GM20431 (cell line): ENCODE data around the gene EEFSEC.

Source experiments
- in situ Hi-C: fragments of 300-500 bp; cut with MseI, MboI; formaldehyde crosslinking; loops from one replicate; pipeline ENCODE4 v1.15.0; 2020; ENCODE audit warnings: low sequenced_read_pairs; ENCODE audit not compliant: unreplicated experiment

EEFSEC gene

DNA sequence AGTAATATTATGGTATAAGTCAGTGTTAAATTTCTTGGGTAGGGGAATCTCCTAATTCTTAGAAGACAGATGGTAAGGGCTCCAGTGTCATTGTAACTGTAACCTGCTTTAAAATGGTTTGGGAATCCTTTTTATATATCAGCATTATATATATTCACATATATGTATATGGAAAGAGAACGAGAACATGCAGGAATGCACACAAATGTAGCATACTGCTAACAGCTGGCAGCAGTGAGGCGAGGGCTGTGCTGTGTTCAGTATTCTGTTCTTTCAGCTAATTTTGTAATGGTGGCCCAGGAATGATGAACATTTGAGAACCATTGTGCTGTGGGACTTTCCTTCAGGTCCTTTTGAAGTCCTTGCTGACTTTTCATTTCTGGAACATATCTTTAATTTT, 60.8 kb downstream of the EEFSEC start:
- in situ Hi-C loops, result no loop called here

DNA sequence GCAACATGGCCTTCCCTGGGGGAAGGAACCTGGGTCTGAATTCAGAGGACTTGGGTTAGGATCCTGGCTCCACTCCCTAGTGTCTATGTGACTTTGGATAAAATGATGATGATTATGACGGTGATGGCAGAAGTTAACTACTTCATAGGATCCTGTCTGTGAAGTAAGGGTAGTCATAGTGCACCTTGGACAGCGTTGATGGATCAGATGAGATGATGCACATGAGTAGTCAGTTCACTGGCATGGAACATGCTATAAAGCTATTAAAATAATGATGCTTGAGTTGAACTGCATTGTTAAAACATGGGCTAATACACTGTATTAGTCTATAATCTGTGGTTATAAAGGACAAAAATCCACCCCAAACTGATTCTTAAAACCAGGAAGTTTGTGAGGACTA, 62.0 kb downstream of the EEFSEC start:
- in situ Hi-C loops, result no loop called here

DNA sequence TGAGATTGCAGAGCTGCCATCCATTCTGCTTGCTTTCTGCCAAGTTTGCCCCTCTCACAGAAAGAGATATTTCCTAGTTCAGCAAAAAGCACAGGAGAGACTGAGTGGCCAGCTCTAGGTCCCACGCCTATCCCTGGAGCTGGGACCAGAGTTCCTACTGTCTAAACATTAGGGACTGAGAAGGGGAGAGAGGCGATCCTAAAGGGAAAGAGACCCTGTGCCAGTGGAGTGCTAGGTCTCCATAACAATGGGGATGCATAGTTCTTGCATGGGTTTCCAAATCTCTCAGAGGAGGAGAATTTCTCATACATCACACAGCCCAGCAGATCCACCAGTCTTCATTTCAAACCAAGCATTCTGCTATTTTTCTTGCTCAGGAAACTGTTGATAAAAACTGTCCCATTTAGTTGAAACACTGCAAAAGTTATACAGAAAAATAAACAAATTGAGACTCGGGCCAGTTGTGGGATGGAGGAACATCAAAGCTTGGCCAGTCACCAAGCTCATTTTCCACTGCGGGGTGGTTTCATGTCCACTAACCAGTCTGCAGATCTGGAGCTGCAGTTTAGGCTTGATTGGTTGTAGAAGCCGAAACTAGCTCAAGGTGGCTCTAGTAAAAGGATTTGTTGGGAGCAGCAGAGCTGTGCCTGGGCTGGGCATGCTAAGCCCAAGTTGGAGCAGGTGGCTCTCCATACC, 62.7 kb downstream of the EEFSEC start:
- in situ Hi-C loops, result no loop called here

DNA sequence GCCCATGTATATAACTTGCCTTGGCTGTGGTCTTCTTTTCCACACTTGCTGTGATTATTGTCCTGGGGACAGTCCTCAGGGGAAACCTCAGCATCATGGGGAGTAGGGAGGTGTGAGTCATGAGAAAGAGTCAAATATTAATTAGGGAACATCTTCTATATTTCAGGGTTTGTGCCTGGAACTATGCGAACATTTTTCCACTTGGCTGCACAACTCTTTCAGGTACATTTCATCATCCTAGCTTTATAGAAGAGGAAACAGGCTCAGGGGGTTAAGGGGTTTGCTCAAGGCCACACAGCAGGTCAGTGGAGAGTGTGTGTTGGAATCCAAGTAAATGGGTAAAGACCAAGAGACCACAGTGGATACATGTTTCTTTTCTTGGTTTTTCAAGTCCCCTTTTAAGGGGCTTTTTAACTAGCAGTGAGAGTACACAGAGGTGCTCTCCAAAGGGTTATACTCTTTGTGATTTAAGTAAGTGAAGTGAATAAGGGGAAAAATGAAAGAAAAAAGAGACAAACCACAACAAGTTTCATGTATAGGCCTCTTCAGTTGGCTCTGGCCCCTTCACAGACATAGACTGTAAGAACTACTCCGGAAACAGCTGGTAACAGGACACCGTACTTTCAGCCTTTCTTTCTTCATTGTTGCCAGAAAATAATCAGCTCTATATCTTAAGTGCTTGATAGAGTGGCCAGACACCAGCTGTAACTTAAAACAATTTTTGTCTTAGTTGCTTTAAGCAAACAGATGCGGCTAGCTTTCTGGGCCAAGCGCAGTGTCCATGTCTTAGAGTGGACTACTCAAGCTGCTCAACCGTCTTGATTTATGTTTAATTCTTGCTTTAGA, 64.6 kb downstream of the EEFSEC start:
- in situ Hi-C loops, result no loop called here

DNA sequence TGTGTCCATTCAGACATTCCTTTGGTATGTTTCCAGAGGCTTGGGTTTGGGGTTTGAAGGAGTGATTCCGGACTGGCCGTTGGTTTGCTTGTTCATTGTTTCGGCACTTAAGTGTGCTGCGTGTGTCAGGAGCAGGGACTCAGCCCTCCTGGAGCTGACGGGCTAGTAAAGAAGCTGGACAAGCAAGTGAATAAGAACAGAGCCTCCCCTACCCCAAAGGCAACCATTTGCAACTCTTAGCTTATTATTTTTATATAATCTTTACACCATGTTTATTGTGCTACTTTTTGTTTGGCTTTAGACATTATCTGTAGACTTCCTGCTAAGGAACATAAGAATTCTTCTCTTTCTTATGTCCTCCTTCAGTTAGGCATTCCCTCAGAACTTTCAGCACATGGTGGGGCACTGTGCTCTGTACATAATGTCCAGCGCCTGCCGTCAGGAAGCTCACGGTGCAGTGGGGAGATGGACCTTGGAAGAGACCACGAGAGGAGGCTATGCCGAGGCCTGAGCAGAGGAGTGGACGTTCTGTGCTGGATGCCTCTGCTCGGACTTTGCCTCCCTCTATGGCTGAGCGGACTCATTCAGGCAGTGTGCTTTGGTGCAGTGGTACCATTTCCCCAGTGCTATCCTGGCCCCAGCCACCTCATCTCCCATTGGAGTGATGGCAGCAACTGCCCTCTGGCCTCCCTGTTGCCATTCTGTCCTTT, 65.4 kb downstream of the EEFSEC start:
- in situ Hi-C loops, result no loop called here

DNA sequence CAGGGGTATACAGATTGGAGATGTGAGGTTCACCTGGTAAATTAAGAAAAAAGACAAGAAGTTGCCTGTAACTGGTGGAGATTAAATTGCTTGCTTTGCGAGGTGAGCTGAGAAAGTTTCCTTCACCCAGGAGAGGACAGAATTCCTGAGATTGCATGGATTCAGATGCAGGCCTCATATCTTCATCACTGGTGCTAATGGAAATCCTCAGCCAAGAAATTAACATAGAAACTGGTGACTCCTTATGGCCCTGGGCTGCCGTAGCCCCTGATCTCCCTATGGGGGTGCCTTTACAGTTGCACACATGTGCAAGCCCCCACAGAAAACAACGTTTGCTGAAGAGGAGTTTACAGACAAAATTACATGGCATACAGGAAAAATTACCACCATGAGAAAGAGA, 68.0 kb downstream of the EEFSEC start:
- in situ Hi-C loops, result no loop called here

DNA sequence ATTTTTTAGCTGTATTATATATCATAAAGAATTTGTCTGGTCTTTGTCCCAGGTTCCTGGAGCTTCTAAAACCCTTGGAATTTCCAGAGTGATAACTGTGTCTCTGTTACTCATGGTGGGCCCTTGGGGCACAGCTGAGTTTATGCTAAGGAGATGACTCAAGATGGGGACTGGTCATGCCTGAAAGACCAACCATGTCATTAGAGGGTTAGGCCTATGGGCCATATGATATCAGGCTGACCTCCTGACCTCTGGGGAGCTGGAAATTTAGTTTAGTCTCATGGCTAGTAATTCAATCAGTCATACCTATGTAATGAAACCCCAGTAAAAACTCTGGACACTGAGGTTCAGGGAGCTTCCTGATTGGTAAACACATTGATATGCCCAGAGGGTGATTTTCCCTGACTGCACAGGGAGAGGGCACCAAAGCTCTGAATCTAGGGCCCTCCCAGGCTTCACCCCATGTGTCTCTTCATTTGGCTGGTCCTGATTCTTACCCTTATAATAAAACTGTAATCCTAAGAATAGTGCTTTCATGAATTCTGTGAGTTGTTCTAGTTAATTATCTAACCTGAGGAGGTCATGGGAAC, 69.6 kb downstream of the EEFSEC start:
- in situ Hi-C loops, result no loop called here

DNA sequence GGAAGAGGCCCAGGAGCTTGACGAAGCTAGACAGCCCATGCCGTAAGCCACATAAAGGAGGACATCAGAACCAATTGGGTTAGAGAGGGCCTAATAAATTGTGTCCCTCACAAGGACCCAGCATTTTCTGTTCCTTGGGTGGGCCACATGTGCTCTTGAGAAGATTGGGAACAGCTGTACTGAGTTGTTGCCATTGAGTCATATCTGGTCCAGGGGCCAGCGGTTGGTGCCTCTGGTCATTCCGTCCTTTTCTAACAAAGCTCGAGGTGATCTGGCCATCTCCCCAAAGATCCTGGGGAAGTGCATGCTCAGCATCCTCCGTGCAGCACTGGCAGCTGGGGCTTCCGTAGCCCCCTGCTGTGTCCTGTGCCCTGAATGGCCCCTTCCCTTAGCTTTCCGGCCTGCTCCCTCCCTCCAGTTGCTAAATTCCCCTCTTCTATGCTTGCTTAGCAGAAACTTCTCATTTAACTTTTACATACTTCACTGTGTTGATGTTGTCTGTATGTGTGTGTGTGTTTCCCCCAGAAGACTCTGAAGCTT, 73.0 kb downstream of the EEFSEC start:
- in situ Hi-C loops, result no loop called here

DNA sequence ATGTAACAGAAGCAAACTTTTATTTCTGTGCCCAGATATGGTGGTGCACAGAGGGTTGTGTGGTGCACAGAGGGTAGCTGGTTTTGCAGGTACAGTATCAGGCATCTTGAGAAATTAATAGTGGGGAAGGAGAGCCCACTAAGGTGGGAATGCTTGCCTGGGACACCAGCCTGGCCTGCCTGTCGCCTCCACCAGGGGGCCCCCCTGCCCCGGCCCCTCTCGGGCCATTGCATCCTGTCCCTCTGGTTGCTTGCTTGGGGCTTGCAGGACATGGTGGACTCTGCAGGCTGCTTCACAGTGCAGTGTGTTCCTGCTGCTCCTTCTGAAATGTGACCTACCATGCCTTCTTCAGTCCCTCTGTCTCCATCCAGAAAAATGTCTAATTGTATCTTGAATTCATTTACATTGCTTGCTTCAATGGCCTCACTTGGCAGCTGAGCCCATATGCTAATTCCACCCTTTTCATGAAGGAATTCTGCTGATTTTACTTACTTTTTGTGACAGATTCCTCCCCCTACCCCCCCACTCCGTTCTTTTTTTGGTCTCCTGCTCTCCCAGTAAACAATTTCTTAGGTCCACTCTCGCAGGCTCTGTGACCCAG, 73.6 kb downstream of the EEFSEC start:
- in situ Hi-C loops, result no loop called here

DNA sequence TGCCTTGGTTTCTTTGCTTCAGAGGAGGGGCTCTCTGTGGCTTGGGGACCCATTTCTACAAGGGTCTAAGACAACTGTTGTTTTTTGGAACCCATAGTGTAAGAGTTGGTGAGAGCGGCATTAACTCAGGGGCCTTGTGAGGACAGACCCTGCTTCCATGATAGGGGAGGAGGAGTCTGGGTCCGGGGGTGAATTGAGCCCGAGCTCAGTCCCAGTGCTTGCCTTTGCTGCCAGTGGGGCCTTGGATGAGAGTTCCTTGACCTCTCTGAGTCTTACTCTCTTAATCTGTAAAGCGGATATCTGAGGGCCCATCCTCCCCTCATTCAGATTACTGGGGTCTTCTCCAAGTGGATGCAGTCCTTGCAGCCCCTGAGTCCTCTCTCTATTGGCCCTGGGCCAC, 74.2 kb downstream of the EEFSEC start:
- in situ Hi-C loops, result no loop called here

DNA sequence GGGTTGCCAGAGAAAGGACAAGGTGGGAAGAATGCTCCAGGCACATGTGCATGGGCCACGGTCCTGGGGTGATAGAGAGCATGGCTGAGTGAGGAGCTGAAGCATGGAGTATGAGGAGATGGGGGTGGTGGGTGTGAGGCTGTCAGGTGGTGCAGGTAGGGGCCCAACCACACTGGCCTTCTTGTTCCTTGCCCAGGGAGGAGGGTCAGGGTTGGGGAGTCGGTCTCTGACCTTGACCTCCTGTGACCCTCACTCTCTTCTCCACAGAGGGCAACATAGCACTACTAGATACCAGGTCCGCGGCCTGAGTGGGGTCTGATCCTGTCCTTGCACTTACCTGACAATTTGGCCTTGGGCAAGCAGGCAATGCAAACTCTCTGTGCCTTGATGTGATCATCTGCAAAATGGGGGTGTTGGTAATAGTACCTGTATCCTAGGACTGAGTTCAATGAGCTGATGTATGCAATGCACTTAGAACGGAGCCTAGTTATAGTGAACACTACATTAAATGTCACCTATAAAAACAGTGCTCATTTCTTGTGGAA, 75.2 kb downstream of the EEFSEC start:
- in situ Hi-C loops, result no loop called here

DNA sequence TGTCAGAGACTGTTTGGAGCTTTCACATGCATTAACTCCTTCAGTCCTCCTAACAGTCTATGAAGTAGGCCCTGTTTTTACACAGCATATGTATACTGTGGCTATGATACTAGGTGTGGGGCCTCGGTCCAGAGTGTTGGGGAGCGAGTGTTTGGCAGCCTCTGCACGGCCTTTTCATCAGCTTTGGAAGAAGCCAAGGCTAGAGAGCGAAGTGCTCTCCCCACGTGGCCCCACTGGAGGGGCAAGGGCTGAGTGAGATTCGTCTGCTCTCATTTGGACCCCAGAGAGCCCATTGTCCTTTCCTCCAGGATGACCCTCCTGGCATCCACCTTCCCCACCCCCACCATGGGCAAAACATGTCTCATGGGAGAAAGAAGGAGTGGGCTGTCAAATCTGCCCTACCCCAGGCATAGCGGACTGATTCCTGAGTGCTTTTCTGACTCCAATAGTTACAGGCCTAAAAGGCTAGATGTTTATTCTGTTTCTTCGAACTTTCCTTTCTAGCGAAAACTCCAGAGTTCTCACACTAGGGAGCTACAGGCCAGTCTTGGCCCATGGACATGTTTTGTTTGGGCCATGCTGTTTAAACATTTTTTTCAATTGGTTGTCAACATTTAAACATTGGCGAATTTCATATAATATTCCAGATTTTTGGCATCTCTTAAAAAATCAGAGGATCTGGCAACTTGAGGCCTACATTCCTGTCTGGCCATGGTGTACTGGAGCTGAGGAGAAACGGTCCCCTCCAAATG, 76.0 kb downstream of the EEFSEC start:
- in situ Hi-C loops, result no loop called here

DNA sequence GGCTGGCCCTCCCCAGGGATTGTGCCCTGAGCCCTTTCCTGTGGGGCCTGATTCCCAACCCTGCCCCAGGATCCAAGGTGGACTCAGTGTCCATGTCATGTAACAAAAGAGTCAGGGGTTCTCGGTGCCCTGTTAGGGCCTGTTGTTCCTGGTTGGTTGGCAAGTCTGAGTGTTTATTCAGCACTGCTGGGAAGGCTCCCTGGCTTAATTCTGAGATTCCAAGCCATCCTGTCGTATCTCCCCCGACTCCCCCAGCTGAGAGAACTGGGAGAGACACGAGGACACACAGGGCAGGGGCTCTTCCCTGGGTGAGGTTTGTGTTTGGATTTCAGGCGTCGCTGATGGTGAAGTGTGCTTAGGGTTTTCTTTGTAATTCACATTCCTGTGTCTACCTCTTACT, 78.3 kb downstream of the EEFSEC start:
- in situ Hi-C loops, result no loop called here

DNA sequence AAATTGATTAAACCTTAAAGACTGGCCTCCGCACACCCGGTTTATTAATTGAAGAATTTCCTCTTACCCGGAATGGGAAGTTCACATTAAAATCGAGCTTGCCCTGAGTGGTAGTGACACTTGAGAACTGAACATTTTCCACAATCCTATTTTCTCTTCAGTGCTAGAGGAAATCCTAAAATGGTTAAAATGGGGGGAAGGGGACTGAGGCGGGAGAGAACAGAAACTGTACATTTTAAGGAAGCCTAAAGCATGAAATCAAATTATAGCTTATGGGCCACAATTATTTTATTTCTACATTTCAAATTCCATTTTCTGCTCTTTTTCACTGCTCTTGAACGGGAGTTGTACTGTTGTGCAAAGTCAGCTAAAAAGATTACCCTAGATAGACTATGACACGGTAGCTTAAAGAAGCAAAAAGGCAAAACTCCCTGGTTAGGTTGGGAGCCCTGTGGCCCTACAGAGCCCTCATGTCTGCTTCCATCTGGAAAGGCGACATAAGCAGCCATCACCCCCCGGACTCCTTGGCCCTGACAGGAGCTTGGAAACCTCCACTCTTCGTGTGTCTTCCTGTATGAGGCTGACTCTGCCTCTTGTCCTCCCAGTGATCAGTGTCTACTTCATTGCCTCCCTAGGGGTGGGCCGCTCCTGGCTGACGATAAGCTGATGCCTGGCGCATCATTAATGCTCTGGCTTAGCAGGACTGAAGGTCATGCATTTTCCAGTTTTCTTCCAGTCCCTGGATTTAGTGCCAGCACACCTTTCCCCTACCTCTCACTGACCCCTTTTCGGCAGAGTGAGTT, 79.3 kb downstream of the EEFSEC start:
- in situ Hi-C loops, result no loop called here

DNA sequence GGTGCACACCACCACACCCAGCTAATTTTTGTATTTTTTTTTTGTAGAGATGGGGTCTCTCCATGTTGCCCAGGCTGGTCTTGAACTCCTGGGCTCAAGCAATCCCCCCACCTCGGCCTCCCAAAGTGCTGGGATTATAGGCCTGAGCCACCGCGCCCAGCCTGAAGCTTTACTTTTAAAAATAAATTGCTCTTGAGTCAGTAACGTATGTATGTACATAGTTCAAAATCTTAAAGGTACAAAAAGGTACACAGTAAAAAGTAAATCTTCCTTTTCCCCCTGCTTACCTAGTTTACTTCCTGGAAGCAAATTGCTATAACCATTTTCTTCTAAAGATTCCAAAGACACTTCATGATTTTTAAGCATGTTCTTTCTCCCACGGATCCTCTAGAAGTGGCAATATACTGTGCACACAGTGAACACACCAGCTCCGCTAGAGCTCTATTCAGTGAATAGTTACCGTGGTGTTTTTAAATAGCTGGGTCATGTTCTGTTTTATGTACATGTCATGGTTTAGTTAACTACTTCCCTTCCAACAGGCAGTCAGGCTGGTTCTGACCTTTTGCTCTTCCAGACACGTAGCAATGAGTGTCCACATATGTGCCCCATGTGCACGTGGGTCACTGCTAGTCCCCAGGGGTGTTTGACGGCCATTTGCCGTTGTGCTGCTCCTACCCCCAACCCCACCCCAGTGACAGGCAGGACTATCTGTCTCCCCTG, 82.1 kb downstream of the EEFSEC start:
- in situ Hi-C loops, result no loop called here

DNA sequence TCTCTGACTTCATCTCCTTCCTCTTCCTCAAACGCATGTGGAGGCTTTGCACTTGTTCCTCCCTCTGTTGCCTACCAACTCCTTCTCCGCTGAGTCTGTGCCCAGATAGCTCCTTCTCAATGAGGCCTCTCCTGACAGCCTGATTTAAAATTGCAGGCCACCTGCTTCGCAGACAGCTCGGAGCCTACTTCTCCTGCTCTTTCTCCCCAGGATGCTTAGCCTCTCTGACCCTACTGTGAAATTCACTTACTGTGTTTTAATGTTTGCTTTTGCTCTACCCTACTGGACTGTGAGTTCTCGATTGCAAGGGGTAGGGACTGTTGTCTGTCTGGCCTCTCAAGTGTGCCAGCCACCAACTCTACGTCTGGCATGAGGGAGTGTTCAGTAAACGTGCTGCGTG, 83.4 kb downstream of the EEFSEC start:
- in situ Hi-C loops, result no loop called here

DNA sequence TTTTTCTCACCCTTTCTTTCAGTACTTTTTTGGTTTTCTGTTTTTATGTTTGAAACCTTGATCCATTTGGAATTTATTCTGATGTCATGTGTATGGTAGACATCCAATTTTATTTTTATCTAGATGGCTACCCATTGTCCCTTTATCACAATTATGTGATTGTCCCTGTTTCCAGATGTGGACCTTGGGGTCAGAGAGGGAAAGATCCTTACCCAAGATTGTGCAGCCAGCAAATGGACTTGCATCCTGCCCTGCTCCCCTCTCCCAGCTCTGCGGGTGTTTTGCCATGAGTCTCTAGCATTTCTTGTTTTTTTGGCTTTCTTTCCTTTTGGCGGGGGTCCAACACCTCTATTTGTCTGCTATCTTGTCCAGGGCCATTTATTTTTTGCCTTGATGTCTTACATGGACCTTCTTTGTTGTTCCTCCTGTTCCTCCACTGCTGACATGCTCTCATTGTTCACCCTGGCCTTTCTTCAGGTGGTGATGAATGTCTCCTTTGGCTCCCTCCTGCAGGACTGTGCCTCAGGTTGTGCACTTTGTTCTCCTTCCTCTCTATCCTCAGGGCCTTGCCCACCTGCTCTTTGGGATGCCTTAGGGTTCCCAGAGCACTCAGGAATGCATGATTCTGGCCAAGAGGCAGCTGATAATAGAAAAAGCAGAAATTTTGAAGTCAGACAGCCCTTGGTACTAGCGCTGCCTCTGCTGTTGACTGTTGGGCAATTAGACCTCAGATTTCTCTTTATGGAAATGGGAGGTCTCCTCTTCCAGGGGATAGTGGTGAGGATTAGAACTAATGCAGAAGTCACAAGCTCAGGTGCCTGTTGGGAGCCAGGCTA, 84.3 kb downstream of the EEFSEC start:
- in situ Hi-C loops, result no loop called here
